GM20000 (cell line): ENCODE measurements around the gene FLRT1.

Experiments
- DNase-seq: peaks from one replicate; pipeline ENCODE4 v3.0.0; 2012; ENCODE audit warnings: low spot score
- CTCF ChIP-seq: IDR thresholded peaks from 2 replicates; pipeline ENCODE4 v1.5.1; 2012; ENCODE audit warnings: mild to moderate bottlenecking, control low read depth; ENCODE audit errors: extremely low read depth, missing control alignments

FLRT1 gene

DNA sequence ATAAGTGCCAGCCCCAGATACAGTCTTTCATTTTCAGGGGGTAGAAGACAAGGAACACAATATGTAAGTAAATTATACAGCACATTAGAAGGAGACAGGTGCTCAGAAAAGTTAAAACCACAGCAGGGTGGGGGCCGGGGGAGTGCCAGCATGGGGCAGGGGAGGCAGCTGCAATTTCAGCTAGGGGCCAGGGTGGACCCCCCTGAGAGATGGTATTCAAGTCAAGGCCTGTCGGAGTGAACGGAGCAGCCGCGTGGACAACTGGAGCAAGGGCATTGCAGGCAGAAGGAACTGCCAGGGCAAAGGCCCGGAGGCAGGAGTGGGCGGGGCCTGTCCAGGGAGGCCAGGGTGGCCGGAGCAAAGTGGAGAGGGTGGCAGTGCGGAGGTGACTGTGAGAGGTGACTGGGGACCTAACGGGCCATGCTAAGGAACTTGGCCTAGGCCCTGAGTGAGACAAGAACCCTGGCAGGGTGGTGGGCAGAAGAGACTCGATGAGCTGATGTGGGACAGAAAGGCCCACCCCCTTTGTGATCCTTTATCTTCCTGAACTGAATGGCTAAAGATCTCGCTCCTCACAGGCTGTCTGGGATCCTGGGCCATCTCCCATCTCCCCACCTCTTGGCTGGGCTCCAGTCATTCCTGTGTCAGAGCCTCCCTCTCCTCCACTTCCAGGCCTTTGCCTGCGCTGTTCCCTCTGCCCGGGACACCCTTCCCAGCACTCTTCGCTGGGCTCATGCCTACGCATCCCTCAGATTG lies 22.4 kb upstream of the FLRT1 start:
- no peak for DNase-seq
- no peak for TF ChIP-seq CTCF

- no peak for TF ChIP-seq CTCF
- no peak for DNase-seq
These were observed 21.4 kb upstream of the FLRT1 start for GRCh38 chr11:64014356-64014755.

- no peak for DNase-seq
- no peak for TF ChIP-seq CTCF
These were observed 20.2 kb upstream of the FLRT1 start for GRCh38 chr11:64015510-64015909.

DNA sequence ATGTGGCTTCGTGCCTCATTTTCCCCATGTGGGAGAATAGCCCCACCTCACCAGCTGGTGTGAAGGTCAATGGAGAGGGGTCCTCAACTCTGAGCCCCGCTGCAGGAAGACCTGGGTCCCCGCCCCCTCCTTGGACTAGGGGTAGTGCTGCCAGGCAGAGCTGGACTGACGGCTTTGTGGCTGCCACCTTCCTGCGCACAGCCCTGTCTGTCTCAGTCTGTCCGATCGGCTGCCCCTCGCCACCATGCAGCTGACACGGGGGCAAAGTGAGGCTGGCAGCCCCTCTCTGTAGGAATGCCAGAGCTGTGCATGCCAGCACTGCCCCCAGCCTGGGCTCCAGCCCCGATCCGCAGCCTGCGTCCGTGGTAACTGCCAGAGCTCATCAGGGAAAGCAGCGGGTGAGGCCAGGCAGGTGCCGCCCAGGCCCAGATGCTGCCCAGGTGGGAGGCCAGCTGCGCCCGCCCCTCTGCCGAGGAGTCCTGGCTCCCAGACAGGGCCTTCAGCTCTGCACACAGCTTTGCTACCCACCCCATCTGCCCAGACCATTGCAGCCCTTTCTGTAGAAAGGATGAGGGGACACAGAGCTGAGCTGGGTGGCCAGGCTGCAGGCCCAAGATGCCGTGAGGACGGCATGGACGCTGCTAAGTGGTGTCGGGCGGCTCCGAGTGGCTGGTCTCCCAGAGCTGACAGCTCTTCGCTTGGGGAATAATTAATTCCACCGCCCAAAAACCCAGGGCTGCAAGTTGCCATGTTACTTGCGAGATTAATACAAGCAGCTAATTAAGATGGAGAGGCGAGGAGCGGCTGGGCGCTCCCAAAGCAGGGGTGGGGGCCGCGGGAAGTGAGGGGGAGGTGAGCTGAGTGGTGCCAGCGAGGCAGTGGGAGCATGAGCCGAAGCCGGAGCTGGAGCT lies 19.5 kb upstream of the FLRT1 start:
- no peak for DNase-seq
- no peak for TF ChIP-seq CTCF

- DNase-seq, result no peak
- TF ChIP-seq CTCF, result no peak
These were observed 17.8 kb upstream of the FLRT1 start for GRCh38 chr11:64017945-64018224.

DNA sequence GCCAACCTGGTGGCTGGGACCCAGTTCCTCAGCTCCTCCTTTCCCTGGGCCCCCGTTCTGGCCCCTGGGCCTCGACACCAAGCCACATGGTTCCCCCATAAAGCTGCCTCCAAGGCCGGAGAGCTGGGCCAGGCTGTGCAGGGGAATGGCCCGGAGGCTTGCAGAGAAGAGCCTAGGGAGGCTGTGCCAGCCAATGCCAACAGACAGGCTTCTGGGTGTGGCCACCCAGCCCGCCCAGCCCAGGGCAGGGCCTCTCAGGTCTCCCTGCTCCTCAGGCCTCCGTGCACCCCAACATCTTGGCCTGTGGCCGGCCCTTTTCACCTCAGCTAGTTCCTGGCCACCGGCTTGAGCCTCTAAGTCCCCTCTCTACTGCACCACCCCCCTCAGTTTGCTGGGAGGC lies 17.4 kb upstream of the FLRT1 start:
- no peak for DNase-seq
- no peak for TF ChIP-seq CTCF
